ENCODE measurements around the gene GPAT2.
"Not testable (repeated sequence)": the region's sequence is repeated elsewhere in the genome, so short reads cannot be mapped to it uniquely, and the experiment has no call there.

GPAT2 gene

GRCh38 chr2:96027725-96028325 is 6.9 kb downstream of the GPAT2 start:
- H2AFZ ChIP-seq (ENCODE audit: low read depth, low read length); H3K27me3 ChIP-seq (ENCODE audit: low read depth, low read length); H4K20me1 ChIP-seq (ENCODE audit: insufficient read depth, low read length); H3K9me3 ChIP-seq (ENCODE audit: insufficient read depth, low read length); H3K36me3 ChIP-seq (replicated peaks; ENCODE audit: low read depth, low read length); H3K9ac ChIP-seq (ENCODE audit: low read length); H3K79me2 ChIP-seq (ENCODE audit: low read length); H3K4me3 ChIP-seq (ENCODE audit: low read length); H3K4me1 ChIP-seq (ENCODE audit: low read length); H3K27ac ChIP-seq (ENCODE audit: low read length); H3K4me2 ChIP-seq (ENCODE audit: low read length): not testable (repeated sequence)

- not testable (repeated sequence) for H3K4me1 ChIP-seq (ENCODE audit: low read length); H3K9me3 ChIP-seq (ENCODE audit: insufficient read depth, low read length); H3K9ac ChIP-seq (ENCODE audit: low read length)
Measured at GRCh38 chr2:96025755-96026154, 9.0 kb downstream of the GPAT2 start.

DNA sequence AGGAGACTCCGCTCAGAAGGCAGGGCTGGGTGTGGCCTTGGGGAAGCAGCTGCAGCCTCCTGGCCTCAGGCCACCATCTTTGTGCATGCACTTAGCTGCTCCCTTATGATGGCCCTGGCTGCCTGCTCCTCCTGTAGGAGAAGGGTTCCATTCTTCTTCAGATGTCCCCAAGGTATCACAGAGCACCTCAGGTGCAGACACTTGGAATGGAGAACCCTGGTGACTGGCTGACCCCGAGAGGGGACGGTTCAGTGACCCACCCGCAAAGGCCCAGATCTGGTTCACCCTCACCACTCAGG is 9.6 kb downstream of the GPAT2 start:
- H3K9me3 ChIP-seq (ENCODE audit: insufficient read depth, low read length): no peaks in the 10 kb centered on the region
- no peak overlapping the region for H3K4me2 ChIP-seq (ENCODE audit: low read length)
- H3K27me3 ChIP-seq (ENCODE audit: low read depth, low read length): no peaks in the 10 kb centered on the region
- no peaks in the 10 kb centered on the region for H3K4me1 ChIP-seq (ENCODE audit: low read length)
- H3K4me3 ChIP-seq (ENCODE audit: low read length): no peak overlapping the region
- no peaks in the 10 kb centered on the region for H4K20me1 ChIP-seq (ENCODE audit: insufficient read depth, low read length)
- H3K79me2 ChIP-seq (ENCODE audit: low read length): no peaks in the 10 kb centered on the region
- H3K27ac ChIP-seq (ENCODE audit: low read length): no peak overlapping the region
- no peak overlapping the region for H3K9ac ChIP-seq (ENCODE audit: low read length)
- H2AFZ ChIP-seq (ENCODE audit: low read depth, low read length): no peak overlapping the region
- no peaks in the 10 kb centered on the region for H3K36me3 ChIP-seq (replicated peaks; ENCODE audit: low read depth, low read length)
- no peak for TF ChIP-seq CTCF (IDR thresholded peaks at IDR 0.05; ENCODE audit: low read depth, low read length)

More at GRCh38 chr2:96025755-96026154, 9.0 kb downstream of the GPAT2 start:
- not testable (repeated sequence) for H3K4me3 ChIP-seq (ENCODE audit: low read length); H3K4me2 ChIP-seq (ENCODE audit: low read length); H3K79me2 ChIP-seq (ENCODE audit: low read length); H2AFZ ChIP-seq (ENCODE audit: low read depth, low read length); H3K27me3 ChIP-seq (ENCODE audit: low read depth, low read length); H4K20me1 ChIP-seq (ENCODE audit: insufficient read depth, low read length); H3K36me3 ChIP-seq (replicated peaks; ENCODE audit: low read depth, low read length); H3K27ac ChIP-seq (ENCODE audit: low read length)

GRCh38 chr2:96024336-96025193 is 10.2 kb downstream of the GPAT2 start:
- no peak overlapping the region for H3K27ac ChIP-seq (ENCODE audit: low read length)
- H2AFZ ChIP-seq (ENCODE audit: low read depth, low read length): no peak overlapping the region
- H3K9me3 ChIP-seq (ENCODE audit: insufficient read depth, low read length): no peaks in the 10 kb centered on the region
- TF ChIP-seq CTCF (IDR thresholded peaks at IDR 0.05; ENCODE audit: low read depth, low read length) (no peak), EZH2phosphoT487 (IDR thresholded peaks at IDR 0.05; ENCODE audit: low read depth) (no peak)
- no peak overlapping the region for H3K4me2 ChIP-seq (ENCODE audit: low read length)
- no peaks in the 10 kb centered on the region for H4K20me1 ChIP-seq (ENCODE audit: insufficient read depth, low read length)
- no peaks in the 10 kb centered on the region for H3K36me3 ChIP-seq (replicated peaks; ENCODE audit: low read depth, low read length)
- H3K9ac ChIP-seq (ENCODE audit: low read length): no peak overlapping the region
- H3K79me2 ChIP-seq (ENCODE audit: low read length): no peaks in the 10 kb centered on the region
- H3K4me1 ChIP-seq (ENCODE audit: low read length): no peaks in the 10 kb centered on the region
- no peak overlapping the region for H3K4me3 ChIP-seq (ENCODE audit: low read length)
- no peaks in the 10 kb centered on the region for H3K27me3 ChIP-seq (ENCODE audit: low read depth, low read length)

- H4K20me1 ChIP-seq (ENCODE audit: insufficient read depth, low read length); H3K27ac ChIP-seq (ENCODE audit: low read length); H3K36me3 ChIP-seq (replicated peaks; ENCODE audit: low read depth, low read length); H3K4me3 ChIP-seq (ENCODE audit: low read length); H2AFZ ChIP-seq (ENCODE audit: low read depth, low read length); H3K4me1 ChIP-seq (ENCODE audit: low read length); H3K4me2 ChIP-seq (ENCODE audit: low read length); H3K27me3 ChIP-seq (ENCODE audit: low read depth, low read length); H3K79me2 ChIP-seq (ENCODE audit: low read length); H3K9me3 ChIP-seq (ENCODE audit: insufficient read depth, low read length); H3K9ac ChIP-seq (ENCODE audit: low read length): not testable (repeated sequence)
Measured at GRCh38 chr2:96023701-96024100, 11.0 kb downstream of the GPAT2 start.
